ENCODE measurements around the gene DGKZ.

DNA sequence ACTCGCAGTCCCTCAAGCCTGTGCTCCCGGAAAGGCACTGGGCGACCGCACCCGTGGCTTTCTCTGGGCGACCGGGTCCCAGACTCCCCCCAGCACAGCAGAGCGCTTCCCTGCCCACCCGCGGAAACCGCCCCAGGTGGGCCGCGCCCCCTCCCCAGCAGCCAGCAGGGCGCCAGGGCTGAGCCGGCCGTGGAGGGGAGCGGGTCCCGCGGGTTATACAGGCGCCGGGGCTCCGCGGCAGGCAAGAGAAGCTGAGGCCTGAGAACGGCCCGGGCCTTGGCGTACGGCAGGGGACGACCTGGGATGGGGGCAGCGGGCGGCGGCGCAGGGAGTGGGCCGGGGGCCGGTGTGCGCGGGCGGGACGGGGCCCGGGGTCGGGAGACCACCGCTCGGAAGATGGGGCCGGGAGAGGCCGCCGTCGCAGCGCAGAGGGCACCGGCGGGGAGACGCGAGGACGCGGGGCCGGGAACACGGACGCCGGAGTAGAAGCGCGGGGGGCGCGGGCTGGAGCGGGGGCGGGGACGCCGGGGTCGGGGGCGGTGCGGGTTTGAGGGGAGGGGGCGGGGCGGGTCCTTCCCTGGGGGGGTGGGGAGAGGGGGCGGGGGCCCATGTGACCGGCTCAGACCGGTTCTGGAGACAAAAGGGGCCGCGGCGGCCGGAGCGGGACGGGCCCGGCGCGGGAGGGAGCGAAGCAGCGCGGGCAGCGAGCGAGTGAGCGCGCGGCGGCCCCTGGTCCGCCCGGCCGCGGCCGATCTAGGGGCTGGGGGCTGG lies 34.0 kb downstream of the DGKZ start, which contains the start of gene MDK:
- TF ChIP-seq POLR2AphosphoS5 (IDR thresholded peaks at IDR 0.05; ENCODE audit: low read depth, low read length) (no peak), POLR2A (IDR thresholded peaks at IDR 0.05; ENCODE audit: low read depth, low read length) (no peak), TAF1 (IDR thresholded peaks at IDR 0.05; ENCODE audit: borderline replicate concordance, low read depth, low read length) (no peak)

All from GM12892 (cell line).